NCI-H526 (cell line): ENCODE data around the gene DMTF1.
"Not testable (repeated sequence)": the region's sequence is repeated elsewhere in the genome, so short reads cannot be mapped to it uniquely, and the experiment has no call there.

ENCODE experiments used
- DNase-seq, 2 experiments: peaks; one replicate each; lab custom pipeline; 2025; lab: John Stamatoyannopoulos, UW

The DMTF1 gene

DNA sequence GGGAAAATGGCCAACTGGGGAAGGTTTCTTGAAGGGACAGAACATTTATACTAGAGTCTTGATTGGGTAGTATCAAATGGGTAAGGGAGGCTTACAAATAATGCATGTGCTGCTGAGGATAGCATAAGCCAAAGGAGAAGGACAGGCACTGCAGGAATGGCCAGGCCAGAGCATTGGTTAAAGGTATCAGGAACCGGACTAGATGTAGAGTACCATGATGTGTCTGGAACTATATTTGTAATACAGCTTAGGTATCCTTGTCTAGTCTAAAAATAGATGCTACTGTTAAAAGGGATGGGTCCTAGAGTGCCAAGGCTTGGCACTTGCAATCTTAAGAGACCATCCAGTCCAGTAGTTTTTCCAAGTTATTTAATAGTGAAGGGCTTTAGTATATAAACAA lies 47.0 kb downstream of the DMTF1 start:
- no peak for DNase-seq

DNA sequence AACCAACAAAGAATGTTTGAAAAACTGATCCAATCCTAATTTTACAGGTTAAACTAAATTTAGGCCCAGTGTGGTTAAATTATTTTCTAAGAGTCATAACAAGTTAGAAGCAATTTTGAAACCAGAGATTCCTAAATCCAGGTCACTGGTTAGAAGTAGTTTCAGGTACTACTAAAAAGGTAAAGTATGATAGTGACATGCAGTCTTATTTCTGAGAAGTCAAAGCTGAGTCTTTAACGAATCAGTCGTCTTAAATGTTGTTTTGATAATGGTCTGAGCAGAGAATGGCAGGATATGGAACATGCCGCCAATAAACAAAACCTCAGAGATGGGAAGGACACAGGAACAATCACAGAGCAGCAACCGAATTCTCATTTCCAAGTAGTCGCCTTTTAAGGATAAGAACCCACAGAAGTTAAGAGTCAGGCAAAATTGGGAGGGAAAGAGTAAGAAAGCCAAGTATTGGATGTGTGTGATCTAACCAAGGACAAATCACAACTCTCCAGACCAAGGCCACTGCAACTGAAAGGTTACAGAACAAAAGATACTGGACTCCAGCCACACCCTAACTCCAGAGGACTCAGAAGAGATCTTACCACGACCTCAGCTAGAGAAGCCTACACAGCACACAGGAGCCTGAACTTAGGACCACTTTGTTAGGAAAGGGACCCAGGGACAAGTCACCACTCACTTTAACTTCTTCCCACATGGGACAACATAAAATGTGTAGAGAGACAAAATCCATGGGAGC lies 47.6 kb downstream of the DMTF1 start:
- DNase-seq = no peak

DNA sequence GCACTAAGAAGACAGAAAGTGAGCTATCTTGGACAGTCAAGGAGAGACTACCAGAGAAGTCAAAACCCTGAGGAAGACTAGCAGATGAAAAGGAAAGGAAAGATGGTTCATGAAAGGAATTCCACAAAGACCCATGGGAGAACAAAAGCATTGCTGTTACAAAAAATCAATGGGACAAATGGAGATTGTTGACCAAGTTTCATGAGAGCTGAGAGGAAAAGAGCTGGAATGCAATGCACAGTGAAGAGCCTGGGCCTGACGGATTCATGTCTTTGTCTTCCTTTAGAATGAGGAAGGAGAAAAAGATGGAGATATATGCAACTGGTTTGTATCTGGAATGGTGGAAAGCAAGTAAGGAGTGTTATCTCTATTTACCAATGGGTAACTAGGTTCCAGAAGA lies 50.0 kb downstream of the DMTF1 start:
- no peak for DNase-seq

DNA sequence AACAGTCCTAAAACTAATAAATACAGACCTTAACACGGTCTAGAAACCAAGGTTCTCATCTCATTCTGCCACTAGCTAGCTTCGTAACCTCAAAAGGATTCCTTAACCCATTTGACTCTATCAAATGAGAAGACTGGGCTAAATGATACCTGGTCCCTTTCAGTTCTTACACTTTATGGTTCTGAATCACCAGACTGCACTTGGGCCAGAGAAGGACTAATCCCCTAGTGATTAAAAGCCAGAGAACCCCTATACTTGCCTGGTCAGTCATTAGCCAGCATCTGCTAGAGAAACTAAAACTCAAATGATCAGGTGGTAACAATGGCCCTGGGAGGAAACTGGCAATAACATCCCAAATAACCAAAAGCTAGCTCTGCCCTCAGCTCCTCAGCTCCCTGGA lies 50.5 kb downstream of the DMTF1 start:
- DNase-seq = no peak

DNA sequence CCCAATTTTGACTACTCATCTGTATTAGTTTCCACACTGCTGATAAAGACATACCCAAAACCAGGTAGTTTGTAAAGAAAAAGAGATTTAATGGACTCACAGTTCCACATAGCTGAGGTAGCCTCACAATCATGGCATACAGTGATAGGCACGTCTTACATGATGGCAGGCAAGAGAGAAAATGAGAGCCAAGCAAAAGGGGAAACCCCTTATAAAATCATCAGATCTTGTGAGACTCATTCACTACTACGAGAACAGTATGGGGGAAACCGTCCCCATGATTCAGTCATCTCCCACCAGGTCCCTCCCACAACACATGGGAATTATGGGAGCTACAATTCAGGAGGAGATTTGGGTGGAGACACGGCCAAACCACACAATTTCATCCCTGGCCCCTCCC lies 51.7 kb downstream of the DMTF1 start:
- not testable (repeated sequence) for DNase-seq

- DNase-seq = no peak
Observed at GRCh38 chr7:87204933-87205332, 52.7 kb downstream of the DMTF1 start.

- DNase-seq = not testable (repeated sequence)
Observed at GRCh38 chr7:87205701-87206100, 53.4 kb downstream of the DMTF1 start.

DNA sequence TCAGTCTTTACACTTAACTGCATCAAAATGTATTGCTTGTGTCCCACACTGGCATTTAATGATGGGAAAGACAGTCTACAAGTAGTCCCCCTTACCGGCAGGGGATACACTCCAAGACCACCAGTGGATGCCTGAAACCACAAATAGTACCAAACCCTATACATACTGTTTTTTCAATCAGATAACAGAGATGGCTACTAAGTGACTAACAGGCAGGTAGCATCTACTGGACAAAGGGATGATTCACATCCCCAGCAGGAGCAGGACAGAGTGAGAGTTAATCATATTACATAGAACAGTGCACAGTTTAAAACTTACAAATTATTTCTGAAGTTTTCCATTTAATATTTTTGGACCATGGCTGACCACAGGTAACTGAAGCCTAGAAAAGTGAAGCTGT lies 54.1 kb downstream of the DMTF1 start:
- no peak for DNase-seq

DNA sequence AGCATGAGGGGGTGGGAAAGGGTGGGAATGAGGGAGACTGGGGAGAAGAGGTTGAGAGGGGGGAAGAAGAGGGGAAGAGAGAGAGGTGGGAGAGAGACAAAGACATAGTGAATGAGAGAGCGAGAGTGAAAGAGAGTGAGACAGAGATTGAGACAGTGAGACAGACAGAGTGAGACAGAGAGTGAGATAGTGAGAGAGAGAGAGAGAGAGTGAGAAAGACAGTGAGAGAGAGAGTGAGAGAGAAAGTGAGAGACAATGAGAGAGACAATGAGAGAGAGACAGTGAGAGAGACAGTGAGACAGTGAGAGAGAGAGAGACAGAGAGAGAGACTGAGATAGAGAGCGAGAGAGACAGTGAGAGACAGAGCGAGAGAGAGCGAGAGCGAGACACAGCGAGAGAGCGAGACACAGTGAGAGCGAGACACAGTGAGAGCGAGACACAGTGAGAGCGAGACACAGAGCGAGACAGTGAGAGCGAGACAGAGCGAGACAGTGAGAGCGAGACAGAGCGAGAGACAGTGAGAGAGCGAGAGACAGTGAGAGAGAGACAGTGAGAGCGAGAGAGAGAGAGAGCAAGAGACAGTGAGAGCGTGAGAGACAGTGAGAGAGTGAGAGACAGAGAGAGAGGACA lies 57.2 kb downstream of the DMTF1 start:
- no peak for DNase-seq

- DNase-seq = no peak
Observed at GRCh38 chr7:87210506-87210905, 58.3 kb downstream of the DMTF1 start.

DNA sequence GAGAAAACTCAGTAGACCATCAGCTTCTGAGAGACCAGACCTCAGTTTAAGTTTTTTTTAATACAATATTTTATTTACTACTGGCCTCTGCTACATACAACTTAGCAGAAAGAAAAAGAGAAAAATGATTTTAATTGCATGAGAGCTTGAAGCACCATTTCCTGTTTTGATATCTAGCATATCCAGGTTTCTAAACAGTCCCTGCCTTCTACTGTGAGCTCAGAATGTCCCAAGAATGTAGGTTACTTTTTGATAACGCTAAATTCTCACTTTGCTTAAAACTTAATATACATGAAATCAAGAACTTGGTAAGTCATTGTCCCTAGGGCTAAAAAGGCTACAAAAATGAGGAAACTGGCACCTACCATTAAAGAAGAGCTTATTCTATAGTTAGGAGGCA lies 60.2 kb downstream of the DMTF1 start:
- DNase-seq = no peak

GRCh38 chr7:87213252-87213651 lies 61.0 kb downstream of the DMTF1 start:
- no peak for DNase-seq

- DNase-seq = no peak
Observed at GRCh38 chr7:87213811-87214210, 61.6 kb downstream of the DMTF1 start.

GRCh38 chr7:87215046-87215445 lies 62.8 kb downstream of the DMTF1 start:
- DNase-seq = no peak

GRCh38 chr7:87216701-87217508 lies 64.7 kb downstream of the DMTF1 start:
- DNase-seq = no peak

GRCh38 chr7:87217983-87218653 lies 65.9 kb downstream of the DMTF1 start:
- DNase-seq = no peak

- peak in 1 of 2 experiments; percentile 48 for DNase-seq
Observed at GRCh38 chr7:87218796-87219544, 66.7 kb downstream of the DMTF1 start.

DNA sequence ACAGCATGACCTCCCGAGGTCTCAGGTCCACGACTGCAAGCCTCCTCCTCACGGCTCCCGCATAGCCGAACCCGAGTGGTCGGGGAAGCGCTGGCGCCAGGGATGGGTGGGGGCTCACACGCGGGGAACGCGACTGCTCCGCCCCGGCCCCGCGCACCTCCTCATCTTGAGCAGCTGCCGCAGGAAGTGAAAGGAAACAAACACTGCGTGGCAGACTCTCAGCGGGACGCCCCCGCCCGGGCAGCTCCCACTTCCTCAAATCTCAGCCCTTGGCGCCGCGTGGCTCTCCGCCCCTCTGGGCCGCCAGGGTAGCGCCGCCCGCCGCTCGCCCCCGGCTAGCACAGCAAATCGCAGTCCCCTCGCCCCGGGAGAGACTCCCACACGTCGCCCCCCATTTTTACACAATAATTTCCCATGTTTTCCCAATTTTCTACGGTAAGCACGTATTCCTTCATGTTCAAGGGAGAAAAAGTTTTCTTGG lies 67.3 kb downstream of the DMTF1 start, which contains the start of gene TMEM243:
TMEM243 (minus strand) TSS at position 188 of the 481 bp plus-strand sequence. CDS start 229 bp downstream, outside the sequence.
- peak in 1 of 2 experiments; percentile 64 for DNase-seq

- peak; percentile 76 to 94 for DNase-seq
Observed at GRCh38 chr7:87220026-87220733, 67.9 kb downstream of the DMTF1 start.

GRCh38 chr7:87220734-87221215 lies 68.5 kb downstream of the DMTF1 start:
- DNase-seq = peak; percentile 34 to 56
